GM18508 (cell line): ENCODE results near the gene RER1.

Experiments
- ATAC-seq: cut with Tn5 transposase; IDR thresholded peaks from one replicate; pipeline ENCODE4 v1.9.1; 2021; ENCODE audit warnings: moderate number of reproducible peaks; ENCODE audit not compliant: insufficient read depth, unreplicated experiment

Gene RER1

DNA sequence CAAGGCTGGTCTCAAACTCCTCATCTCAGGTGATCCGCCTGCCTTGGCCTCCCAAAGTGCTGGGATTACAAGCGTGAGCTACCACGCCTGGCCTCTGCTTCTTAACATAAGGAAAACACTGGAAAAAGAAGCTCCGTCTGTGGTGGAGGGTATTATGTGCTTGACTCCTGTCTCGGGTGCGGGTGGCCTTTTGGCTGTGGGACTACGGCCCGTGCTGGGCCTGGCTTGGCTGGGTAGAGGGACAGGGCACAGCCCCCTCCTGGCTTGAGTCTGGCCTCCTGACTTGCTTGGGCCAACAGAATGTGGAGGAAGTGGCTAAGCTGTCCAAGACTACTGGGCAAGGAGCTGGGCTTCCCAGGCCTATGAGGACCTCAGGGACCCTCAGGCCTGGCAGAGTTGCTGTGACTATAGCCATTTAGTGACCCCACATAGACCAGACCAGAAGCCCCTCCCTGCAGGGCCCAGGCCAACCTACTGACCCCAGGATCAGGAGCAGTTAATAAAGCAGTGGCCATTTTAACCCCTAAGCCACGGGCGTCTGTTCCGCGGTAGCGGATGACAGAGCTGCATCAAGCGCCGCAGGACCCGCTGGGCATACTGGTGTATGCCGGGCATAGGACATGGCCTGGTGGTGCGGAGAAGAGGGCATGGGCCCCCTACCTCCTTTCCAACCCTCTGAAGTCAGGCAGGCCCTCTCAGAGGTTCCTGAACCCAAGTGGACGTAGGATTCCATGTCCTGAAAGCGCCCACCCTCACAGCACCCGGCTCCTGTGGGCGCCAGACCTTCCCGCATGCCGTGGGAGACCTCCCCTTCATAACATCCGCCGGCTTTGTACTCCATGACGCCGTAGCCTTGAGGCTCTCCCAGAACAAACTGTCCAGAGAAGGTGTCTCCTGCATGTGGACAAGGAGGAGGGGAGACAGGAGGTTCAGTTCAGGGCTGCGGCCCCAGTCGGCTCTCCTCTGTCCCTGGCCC is 4.7 kb upstream of the RER1 start:
- ATAC-seq, result no peak

DNA sequence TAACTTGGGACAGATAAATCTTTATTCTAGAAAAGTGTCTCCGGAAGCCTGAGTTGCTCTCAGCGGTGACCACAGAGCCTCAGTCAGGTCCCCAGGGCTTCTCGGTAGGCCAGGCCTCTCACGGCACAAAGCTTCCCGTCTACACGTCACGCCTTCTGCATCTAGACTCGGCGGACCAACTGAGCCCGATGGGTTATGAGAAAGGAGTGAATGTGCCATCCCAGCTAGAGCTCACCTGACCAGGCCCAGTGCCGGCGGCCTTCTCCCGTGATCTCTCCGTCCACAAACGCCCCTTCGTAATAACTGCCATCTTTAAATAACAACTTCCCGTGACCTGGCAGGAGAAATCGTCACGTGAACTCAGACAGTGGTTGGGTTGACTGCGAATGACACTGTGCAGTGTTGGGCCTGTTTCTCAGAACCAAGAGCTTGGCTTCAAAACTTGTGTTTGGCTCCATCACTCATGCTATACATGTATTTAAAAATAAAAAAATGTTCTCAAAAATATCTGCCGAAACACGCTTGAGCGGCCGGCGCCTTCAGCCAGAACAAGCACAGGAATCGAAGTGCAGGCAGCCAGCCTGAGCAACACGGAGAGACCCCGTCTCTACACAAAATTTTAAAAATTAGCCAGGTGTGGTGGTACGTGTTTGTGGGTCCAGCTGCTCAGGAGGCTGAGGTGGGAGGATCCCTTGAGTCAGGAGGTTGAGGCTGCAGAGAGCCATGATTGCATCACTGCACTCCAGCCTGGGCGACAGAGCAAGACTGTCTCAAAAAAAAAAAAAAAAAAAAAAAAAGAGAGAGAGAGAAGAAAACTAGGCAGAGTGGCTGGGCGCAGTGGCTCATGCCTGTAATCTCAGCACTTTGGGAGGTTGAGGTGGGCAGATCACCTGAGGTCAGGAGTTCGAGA is 3.4 kb upstream of the RER1 start:
- no peak for ATAC-seq

DNA sequence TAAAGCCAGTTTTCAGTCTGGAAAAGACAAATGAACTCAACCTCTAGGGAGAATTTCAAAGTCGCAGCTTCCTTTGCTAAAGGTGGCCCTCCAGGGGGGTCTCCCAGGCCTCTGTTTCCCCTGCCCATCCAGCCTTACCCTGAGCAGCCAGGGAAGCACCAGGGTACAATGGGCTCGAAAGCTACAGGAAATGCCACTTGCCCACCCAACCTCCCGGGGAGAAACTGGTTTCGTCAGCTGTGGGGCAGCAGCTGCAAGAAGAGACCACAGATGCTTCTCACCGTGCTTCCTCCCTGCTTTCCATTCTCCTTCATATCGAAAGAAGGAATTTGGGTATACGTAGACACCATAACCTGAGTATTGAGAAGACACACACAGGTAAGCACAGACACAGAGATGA is 2.0 kb upstream of the RER1 start:
- no peak for ATAC-seq

DNA sequence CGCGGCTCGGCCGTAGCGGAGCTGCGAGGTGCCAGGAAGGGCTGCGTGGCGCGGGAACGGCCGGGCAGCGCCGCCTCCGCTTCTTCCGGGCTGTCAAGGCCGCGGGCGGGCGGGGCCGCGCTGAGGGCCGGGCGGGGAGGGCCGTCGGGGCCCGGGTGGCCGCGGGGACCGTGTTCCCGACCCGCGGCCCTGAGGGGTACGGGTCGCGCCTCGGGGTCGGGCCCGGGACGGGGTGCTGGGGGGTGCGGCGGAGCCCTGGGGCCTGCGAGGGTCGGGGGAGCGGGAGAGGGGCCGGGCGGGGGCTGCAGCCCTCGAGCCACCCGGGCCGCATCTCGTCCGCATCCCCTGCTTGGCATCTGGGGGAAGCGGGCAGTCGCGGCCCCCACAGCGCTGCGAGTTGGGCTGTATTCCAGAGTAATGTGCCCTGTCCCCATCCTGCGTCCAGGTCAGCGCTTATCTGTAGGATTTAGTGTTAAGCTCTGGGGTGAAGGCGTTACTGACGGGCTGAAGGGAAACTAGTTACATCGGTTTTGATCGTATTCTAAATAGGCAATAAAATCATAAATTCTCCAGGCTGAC is 379 bp downstream of the RER1 start:
- no peak for ATAC-seq

DNA sequence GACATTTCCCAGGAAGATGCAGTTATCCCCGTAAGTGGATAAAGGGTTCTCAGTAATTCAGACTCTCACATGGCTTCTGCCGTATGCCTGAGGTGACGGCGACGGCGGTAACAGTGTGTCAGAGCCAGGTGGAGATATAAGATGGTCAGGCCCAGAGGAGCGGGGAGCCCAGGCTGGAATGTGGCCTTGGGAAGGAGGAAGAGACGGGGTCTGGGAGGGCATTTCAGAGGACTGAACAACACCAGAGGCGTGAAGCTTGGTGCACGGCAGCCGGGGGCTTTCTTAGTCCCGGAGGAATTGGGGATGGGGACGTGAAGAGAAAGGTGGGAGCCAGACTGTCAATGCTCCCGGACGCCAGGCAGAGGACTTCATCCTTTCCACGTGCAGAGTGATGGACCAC is 1.0 kb downstream of the RER1 start:
- ATAC-seq, result no peak

DNA sequence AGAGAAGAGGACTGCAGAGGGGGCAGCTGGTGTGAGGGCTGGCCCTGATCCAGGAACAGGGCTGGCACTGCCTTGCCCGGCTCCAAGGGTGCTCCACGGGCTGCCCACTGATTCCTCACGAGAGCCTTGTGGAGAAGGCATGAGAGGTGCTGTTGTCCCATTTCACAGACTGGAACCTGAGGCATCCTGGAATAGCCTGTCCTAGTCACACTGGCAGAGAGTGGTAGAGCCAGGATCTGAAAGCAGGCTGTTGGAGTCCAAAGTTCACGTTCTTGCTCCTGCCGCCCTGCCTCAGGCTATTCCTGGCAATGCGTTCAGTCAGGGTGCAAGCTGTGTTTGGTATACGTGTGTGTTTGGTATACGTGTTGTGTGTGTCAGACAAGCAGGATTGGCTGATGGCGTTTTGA is 1.8 kb downstream of the RER1 start:
- no peak for ATAC-seq

- ATAC-seq, result no peak
These were observed 2.6 kb downstream of the RER1 start for GRCh38 chr1:2394220-2394619.

DNA sequence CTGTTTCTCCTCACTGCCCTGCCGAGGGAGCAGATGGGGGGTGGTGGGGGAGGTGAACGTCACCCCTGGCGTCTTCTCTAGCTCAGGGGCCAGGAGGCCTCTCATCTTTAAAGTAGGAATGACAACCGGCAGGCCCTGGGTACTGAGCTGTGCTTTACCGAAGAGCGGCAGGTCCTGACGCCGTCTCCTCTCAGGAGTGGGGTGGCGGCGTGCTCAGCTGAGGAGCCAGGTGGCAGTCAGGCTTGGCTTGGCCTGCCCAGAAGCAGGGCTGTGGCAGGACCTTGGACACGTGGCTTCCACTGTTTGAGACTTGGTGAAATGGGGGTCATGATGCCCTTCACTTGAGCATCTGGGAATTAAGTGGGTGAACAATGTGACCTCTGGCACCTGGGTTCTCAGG is 3.1 kb downstream of the RER1 start:
- ATAC-seq, result no peak

DNA sequence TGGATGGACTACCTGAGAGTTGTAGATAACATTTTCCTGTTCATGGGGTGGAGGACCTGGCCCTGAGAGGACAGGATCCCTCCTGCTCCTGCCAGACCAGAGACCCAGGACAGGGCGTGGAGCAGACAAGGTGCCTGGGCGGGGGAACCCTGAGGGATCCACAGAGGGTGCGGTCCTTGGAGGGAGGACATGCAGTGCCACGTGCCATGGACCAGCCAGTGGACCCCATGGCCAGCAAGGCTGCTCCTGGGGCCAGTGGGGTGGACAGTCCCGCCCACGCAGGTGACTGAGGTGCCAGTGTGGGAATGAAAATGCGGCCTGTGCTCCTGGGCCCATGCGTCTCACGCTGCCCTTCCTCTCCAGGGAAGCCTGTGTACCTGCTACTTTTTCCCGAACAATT is 3.6 kb downstream of the RER1 start:
- no peak for ATAC-seq

DNA sequence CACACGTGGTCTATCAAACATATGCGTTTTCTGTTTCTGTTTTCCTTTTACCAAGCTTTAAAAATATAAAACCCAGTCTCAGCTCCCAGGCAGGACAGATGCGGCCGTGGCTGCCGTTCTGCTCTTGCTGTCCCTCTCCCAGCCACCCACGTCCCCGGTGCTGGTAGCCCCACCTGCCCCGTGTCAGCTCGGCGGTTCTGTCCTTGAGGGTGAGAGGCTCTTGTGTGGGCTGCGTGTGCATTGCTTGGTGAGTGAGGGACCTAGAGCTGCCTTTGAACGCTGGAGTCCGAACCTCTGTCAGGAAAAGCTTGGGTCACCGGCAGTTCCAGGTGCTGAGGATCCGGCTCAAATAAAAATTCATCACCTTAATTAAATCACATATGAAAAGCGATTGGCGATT is 4.4 kb downstream of the RER1 start:
- ATAC-seq, result no peak

DNA sequence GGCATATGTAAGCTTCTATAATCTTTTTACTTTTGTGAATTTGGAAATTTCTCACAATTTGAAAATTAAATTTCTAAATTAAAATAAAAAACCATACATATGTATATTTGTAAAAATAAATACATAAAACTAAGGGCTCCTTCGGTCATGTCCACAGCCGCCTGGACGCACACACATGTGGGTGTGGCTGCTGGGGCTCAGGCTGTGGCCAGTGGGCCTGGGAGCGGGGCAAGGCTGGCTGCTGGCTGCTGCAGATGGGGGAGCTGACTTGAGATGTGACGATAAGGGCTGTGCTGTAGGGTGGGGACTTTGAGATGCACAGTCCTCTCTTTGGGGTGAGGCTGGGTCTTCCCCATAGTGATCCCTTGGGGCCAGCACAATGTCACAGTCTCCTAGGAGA is 4.8 kb downstream of the RER1 start:
- no peak for ATAC-seq

DNA sequence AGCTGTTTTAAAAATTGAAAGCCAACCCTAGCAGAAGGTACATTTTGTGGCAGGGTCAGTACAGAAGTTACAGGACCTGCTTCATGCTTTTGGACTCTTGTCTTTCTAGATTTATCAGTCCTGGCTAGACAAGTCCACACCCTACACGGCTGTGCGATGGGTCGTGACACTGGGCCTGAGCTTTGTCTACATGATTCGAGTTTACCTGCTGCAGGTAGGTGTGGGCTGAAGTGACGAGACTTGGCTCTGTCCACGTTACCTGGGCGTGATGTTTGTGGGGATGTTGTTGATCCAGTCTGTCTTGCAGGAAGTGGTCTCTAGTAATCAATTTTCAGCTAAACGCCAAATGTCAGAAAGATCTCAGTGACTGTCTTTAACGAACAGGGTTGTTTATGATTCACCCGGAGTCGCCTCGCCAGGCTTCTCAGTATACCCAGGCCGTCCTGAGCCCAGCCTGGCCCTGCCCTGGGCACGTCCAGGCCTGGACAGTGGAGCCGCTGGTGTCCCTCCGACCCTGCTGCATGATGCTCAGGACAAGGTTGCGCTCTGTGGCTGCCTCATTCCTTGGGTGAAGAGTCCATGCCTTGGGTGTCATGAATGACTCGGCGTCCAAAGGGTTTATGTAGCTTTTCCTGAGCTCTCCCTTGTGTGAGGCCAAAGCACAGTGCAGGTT is 5.5 kb downstream of the RER1 start:
- ATAC-seq, result no peak

GRCh38 chr1:2398871-2399270 is 7.2 kb downstream of the RER1 start:
- ATAC-seq, result no peak

DNA sequence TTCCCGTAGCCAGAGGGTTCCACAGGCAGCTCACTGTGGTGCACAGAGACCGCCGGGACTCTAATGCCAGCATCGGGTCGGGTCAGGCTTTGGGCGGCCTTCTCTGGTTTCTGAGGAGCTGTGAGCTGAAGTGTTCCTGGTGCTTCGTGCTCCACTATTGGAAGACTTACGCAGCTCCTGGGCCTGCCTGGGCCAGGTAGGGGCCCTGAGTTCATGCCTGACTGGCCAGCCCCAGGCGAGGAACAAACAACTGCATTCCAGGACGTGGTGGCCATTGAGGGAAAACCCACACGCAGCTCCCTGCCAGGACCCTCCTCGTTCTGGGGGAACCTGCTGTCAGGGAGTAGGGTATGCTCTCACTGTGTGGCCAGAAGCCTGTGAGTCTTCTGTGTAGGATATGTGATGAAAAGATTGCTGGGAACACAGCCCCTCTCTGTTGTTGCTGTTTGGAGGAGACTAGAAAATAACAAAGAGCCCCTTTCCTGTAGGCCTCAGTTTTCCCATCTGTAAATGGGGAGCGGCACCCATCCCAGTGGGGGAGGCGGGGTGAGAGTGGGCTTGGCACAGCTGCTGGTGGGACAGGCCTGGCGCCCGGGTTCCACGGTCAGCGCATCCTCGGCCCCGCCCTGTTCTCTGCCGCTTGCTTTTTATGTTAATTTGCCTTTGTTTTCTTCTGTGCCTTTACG is 8.4 kb downstream of the RER1 start:
- no peak for ATAC-seq

DNA sequence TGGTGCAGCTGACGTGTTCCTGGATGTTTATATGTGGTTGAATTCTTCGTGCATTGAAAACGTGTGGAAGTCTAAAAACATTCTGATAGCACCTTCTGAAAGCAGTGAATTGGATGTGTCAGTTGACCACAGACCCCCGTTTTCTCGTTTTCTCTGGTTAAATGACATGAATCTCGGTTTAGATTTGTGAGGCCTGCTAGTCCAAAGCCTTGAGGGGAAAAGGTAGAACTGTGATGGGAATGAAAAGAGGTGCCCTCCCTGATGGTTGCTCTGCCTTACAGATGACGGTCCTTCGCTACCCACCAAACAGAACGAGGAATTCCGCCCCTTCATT is 8.9 kb downstream of the RER1 start:
- no peak for ATAC-seq

- no peak for ATAC-seq
These were observed 9.5 kb downstream of the RER1 start for GRCh38 chr1:2400950-2401649.

- no peak for ATAC-seq
These were observed 10.8 kb downstream of the RER1 start for GRCh38 chr1:2402420-2402819.

DNA sequence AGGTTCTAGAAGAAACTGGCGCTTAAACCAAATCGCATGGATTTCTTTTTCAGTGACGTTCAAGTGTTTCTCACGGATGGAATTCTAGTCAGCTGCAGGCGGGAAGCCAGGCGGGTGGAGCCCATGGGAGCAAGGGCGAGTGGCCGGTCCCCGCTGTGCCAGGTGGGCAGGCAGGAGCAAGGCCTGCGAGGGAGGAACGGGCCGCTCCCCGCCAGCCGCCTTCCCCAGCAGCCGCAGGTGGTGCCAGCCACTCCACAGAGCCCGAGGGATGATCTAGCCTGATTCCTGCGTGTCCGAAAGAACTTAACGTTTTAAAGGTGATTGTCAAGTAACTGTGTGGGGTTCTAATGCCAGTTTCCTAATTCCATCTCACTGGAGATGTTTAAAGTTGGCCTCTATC is 11.6 kb downstream of the RER1 start:
- no peak for ATAC-seq

GRCh38 chr1:2404142-2404889 is 12.7 kb downstream of the RER1 start:
- ATAC-seq, result no peak
